ENCODE measurements around the gene OSBPL9. TPM values are rescaled to one million over a fixed set of nuclear protein-coding genes. Genes with fewer than 3 reads are reported as not detected.

The OSBPL9 gene
- total and polyA plus RNA-seq, 9 of the 15 experiments (the other 6 are each of a cell fraction or from before 2014, with no cell fraction given): 43.9 to 217 (median 170) TPM

- TF ChIP-seq RERE (CRISPR knock-in tag; IDR thresholded peaks at IDR 0.05; ENCODE audit: borderline replicate concordance) (no peak), CREBBP (IDR thresholded peaks at IDR 0.05; ENCODE audit: low read depth, low read length) (no peak), ZFX (CRISPR knock-in tag; IDR thresholded peaks at IDR 0.05) (no peak), RNF2 (IDR thresholded peaks at IDR 0.05) (no peak), HBP1 (CRISPR knock-in tag; IDR thresholded peaks at IDR 0.05) (no peak), FOXK1 (CRISPR knock-in tag; IDR thresholded peaks at IDR 0.05; ENCODE audit: borderline replicate concordance) (no peak), ZNF121 (CRISPR knock-in tag; conservative IDR thresholded peaks at IDR 0.05) (no peak), DPF2 (IDR thresholded peaks at IDR 0.05) (0 out of 2 replicates have a peak, but pooled peaks have one; percentile 16), POLR2H (tag; IDR thresholded peaks at IDR 0.05; ENCODE audit: low read depth) (0 out of 2 replicates have a peak, but pooled peaks have one; percentile 27), CBX2 (IDR thresholded peaks at IDR 0.05; ENCODE audit: insufficient read depth, low read length, poor library complexity, severe bottlenecking) (no peak), MAFG (tag; conservative IDR thresholded peaks at IDR 0.05) (no peak), GATAD2A (IDR thresholded peaks at IDR 0.05) (no peak), TRIM25 (IDR thresholded peaks at IDR 0.05; ENCODE audit: borderline replicate concordance) (no peak), U2AF1 (optimal IDR thresholded peaks at IDR 0.05; ENCODE audit: low read depth, low read length) (no peak), SMAD4 (CRISPR knock-in tag; conservative IDR thresholded peaks at IDR 0.05) (0 out of 2 replicates have a peak, but pooled peaks have one; percentile 14), BCOR (IDR thresholded peaks at IDR 0.05) (no peak), PKNOX1 (IDR thresholded peaks at IDR 0.05) (no peak), IRF1 (CRISPR knock-in tag; IDR thresholded peaks at IDR 0.05; ENCODE audit: borderline replicate concordance) (no peak), NCOA1 (IDR thresholded peaks at IDR 0.05; ENCODE audit: low read depth) (no peak), ZFP30 (CRISPR knock-in tag; IDR thresholded peaks at IDR 0.05; ENCODE audit: borderline replicate concordance) (no peak)
Observed at GRCh38 chr1:51627672-51628071, 10.8 kb downstream of the OSBPL9 start (continued).
